GM12865 (cell line): ENCODE data around the gene FSTL4.
A peak's percentile ranks its signal among the peaks of the same experiment; 100 is the strongest.

Experiments used
- DNase-seq: peaks from one replicate; pipeline ENCODE4 v3.0.0; 2010; ENCODE audit warnings: low read depth
- H3K4me3 ChIP-seq: 2 replicates; pipeline ENCODE4 v1.5.1; 2011; ENCODE audit warnings: mild to moderate bottlenecking, low read depth, low read length, control low read depth
- CTCF ChIP-seq: IDR thresholded peaks from 2 replicates; pipeline ENCODE4 v1.5.1; 2011; ENCODE audit warnings: low read length, control low read depth, low read depth, inconsistent platforms; ENCODE audit not compliant: insufficient read depth; ENCODE audit errors: missing control alignments

Gene FSTL4

GRCh38 chr5:133564921-133565565 is 47.3 kb downstream of the FSTL4 start:
- no peak for TF ChIP-seq CTCF
- no peak overlapping the region for H3K4me3 ChIP-seq
- no peak for DNase-seq

- TF ChIP-seq CTCF, result no peak
- H3K4me3 ChIP-seq, result no peak overlapping the region
- DNase-seq, result no peak
These were observed 49.8 kb downstream of the FSTL4 start for GRCh38 chr5:133562554-133562953.

- TF ChIP-seq CTCF, result no peak
- no peak for DNase-seq
- no peak overlapping the region for H3K4me3 ChIP-seq
These were observed 52.4 kb downstream of the FSTL4 start for GRCh38 chr5:133559960-133560359.

- no peak for DNase-seq
These were observed 55.8 kb downstream of the FSTL4 start for GRCh38 chr5:133556551-133556950.

GRCh38 chr5:133554279-133554678 is 58.1 kb downstream of the FSTL4 start:
- no peak overlapping the region for H3K4me3 ChIP-seq
- no peak for TF ChIP-seq CTCF
- DNase-seq, result no peak

More at GRCh38 chr5:133556551-133556950, 55.8 kb downstream of the FSTL4 start:
- no peak overlapping the region for H3K4me3 ChIP-seq
- no peak for TF ChIP-seq CTCF

- peak; percentile 65 for DNase-seq
- peak; percentile 85 for TF ChIP-seq CTCF
- no peak overlapping the region for H3K4me3 ChIP-seq
These were observed 59.3 kb downstream of the FSTL4 start for GRCh38 chr5:133552925-133553525.

GRCh38 chr5:133546500-133546899 is 65.8 kb downstream of the FSTL4 start:
- no peak for DNase-seq
- H3K4me3 ChIP-seq, result no peak overlapping the region
- TF ChIP-seq CTCF, result no peak
